ENCODE results near the gene GPT2. TPM values are rescaled to one million over a fixed set of nuclear protein-coding genes. Genes with fewer than 3 reads are reported as not detected.

Gene GPT2
- total and polyA plus RNA-seq, 2 donors (not counting 3 experiments of a cell fraction or from before 2014, with no cell fraction given) = 10.8 to 17.9 TPM

- DNase-seq (ENCODE audit: low read depth, low spot score) = no peak
- dilution Hi-C loops (cut with MboI; ENCODE audit: extremely low pct_ligation_motif_present, low sequenced_read_pairs) = no loop called here
- CTCF ChIA-PET = interaction anchor here (2.2 to 2.8 kb wide), 2 partner anchors 21 to 34 kb away, joined by 7 to 10 read pairs; no protein-coding TSS in a partner anchor
Measured at GRCh38 chr16:46875243-46875642, 8.9 kb upstream of the GPT2 start.

More at GRCh38 chr16:46875243-46875642, 8.9 kb upstream of the GPT2 start:
- TF ChIP-seq POLR2AphosphoS5 (IDR thresholded peaks at IDR 0.05; ENCODE audit: insufficient read depth, low read depth, low read length) (no peak), CTCF (IDR thresholded peaks at IDR 0.05; ENCODE audit: extremely low read depth in 1 of 2, insufficient read depth in 1 of 2, low read depth in 1 of 2, low read length in 2 of 2) (no peak), MAX (IDR thresholded peaks at IDR 0.05; ENCODE audit: insufficient read depth, insufficient read length) (no peak)
- Histone ChIP-seq H3K27me3 (ENCODE audit: control insufficient read depth in 2 of 2, insufficient read depth in 2 of 2, low read length in 2 of 2) (peaks cover 0 to 5% of the 10 kb centered on the region in 2 experiments), H3K9me1 (replicated peaks; ENCODE audit: control insufficient read depth, extremely low read depth, insufficient read depth, low read length) (no peaks in the 10 kb centered on the region), H3K27ac (ENCODE audit: insufficient read depth, low read depth, low read length) (no peak overlapping the region), H3K4me2 (ENCODE audit: insufficient read depth, low read length) (no peak overlapping the region), H3K79me2 (ENCODE audit: control insufficient read depth, insufficient read depth, low read length) (no peaks in the 10 kb centered on the region), H4K20me1 (replicated peaks; ENCODE audit: control insufficient read depth, extremely low read depth, insufficient read depth, low read length) (no peaks in the 10 kb centered on the region), H3K4me1 (ENCODE audit: control insufficient read depth, extremely low read depth, insufficient read depth, low read length) (peaks cover 5% of the 10 kb centered on the region), H3K4me3 (replicated peaks in 1 of 3; ENCODE audit: insufficient read depth in 1 of 3, low read depth in 1 of 3, low read length in 3 of 3) (no peak overlapping the region), H3K9me3 (replicated peaks; ENCODE audit: control insufficient read depth, insufficient read depth, low read length) (no peaks in the 10 kb centered on the region), H3K9ac (replicated peaks; ENCODE audit: extremely low read depth, insufficient read depth, low read length) (no peak overlapping the region), H3K36me3 (ENCODE audit: control insufficient read depth in 2 of 2, extremely low read depth in 1 of 2, insufficient read depth in 2 of 2, low read length in 2 of 2) (no peaks in the 10 kb centered on the region), H2AFZ (ENCODE audit: low read depth, low read length) (no peak overlapping the region)
- intact Hi-C loops (cut with micrococcal nuclease) = no loop called here
- POLR2A ChIA-PET = no interaction called here
- FAIRE-seq = no peak
- BruUV-seq (replicated peaks) = no TSS peak

Measured in endothelial cell of umbilical vein (primary cell).